Activated CD4-positive, alpha-beta T cell treated with anti-CD3 and anti-CD28 coated beads, Interleukin-2, amount 50 U/mL, for 48 hours (primary cell): Measurements from ENCODE around the gene HNRNPR.
"Not testable (repeated sequence)": the region's sequence is repeated elsewhere in the genome, so short reads cannot be mapped to it uniquely, and the experiment has no call there.

ENCODE experiments used
- DNase-seq, 2 experiments: peaks; one replicate each; pipeline ENCODE4 v3.0.0-alpha.2; 2020

The HNRNPR gene

DNA sequence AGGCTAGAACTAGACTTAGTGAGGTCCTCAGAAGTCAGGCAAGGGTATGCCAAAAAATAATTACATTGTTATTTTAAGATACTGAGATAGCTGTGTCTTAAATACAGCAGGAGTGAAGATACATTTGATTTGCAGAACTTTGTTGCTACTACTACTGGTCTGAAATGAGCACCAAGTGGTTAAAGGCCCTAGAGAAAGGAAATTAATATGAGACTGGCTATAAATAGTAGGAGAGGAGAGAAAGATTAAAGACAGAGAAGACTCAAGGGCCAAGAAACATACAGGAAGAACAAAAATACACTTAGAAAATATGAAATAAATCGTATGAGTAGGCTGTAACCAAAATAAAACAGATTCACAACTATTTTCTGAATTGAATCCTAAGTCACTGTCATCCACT is 21.3 kb downstream of the HNRNPR start:
- no peak for DNase-seq

DNA sequence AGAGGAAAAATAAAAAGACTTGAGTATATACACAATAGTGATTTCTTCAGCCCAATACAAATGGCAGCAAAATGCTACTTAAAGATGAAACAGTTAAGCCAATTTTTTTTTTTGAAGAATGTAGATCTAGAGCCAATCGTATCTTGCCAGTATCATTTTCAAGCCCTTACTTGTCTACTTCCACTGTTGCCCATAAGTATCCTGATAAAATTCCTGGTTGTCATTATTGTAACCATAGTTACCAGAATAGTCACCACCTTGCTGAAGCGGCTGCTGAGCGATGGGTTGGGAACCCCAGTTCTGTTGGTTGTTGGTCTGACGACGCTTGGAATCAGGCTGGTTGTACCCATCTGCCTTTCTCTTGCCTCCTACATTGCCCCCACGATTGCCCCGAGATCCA is 33.8 kb downstream of the HNRNPR start:
- DNase-seq, result not testable (repeated sequence)

DNA sequence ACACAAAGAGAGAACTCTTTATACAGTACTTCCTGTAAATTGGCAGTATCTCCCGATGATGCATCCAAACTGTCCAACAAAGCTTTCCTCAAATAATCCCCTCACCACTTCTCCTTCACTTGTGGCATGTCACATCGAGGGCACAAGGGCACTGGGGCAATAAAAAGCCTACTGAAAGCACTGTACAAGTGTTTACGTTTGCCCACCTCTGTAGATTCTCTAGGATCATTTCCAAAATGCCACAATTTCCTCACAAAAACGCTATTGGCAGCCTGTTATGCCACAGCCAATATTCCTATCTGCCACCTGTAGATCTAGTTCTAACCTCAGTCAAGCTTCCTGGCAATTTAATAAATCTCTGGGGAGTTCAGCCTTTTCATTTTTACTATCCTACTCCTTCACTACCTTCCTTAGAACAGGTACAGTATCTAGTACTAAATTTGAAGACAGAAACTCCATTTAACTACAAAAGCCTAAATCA is 39.9 kb downstream of the HNRNPR start:
- DNase-seq, result no peak

DNA sequence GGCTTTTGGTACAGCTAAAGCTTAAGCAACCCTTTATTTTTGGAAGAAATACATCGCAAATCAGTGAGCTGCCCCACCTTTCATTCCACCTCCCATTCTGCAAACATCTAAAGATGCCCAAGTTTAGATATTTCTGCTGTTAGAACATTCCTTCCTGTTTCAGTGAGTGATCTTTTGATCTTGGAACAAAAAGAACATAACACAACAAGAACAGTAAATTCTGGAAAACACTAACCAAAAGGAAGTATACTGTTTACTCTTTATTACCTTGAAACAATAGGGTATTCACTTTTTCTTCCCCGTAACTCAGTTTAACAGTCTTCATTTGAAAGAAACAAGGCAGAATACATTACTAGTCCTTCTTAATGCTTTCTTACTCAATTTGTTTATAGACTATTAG is 40.6 kb downstream of the HNRNPR start:
- DNase-seq, result no peak

DNA sequence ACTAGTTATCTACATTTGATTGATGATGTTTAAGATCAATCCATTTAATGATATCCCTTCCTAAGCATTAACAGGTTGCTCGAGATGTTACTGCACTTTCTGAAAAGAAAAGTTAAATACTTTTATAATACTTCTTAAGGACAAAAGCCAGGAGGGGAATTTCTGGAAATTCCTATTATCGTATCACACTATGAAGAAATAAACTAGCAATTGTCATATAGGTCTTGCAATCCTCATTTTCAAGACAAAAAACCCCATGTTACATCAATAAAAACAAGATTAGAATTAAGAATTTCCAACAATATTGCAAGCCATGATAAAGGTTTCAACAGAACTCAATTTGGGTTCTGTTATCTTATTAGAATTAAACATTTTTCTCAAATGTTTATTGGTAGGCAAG is 47.2 kb downstream of the HNRNPR start:
- DNase-seq, result no peak

DNA sequence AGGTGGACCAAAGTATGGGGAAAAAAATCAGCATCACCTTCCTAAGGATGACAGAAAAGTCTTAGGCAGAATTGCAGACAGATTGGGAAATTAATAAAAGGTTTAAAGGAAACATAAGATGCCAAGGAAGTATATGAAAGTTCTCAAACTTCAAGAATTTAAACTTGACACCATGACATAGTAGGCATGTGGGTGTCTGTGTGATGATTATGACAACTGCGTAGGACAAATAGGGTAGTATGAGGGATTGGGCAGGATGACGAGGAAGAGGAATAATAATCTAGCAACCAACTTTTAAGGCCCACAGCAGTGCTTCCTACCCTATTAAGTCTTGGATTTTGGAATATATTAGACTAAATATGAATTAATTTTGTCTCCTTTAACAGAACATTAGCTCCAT is 52.4 kb downstream of the HNRNPR start:
- no peak for DNase-seq

DNA sequence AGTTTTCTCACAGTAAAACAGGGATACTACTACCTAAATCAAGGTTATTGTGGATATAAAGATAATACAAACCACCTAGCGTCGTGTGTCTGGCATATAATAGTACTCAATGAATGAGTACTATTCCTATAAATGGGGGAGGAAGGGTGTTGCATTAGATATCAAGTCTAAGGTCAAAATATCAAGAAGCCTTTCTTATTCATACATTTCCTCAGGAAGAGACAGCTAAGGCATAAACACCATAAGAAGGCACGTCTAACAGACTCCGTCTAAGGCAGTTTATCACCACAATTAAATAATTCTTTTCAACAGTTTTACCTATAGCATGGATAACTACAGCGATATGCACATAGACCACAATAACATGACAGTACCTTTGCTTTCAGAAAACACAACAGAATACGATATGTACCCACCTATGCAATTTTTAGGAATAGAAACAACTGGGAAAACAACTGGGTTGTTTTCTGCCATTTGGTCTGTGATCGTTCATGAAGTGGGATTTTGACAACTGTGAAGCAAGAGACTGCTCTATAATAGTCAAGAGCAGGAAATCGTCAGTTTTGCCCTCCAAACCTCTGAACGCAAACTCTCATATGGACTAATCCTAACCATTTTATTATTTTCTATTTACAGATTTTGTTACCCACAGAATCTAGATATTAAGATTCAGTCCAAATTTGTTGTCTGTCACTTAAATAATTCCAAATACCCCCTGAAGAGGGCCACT is 53.1 kb downstream of the HNRNPR start:
- no peak for DNase-seq

DNA sequence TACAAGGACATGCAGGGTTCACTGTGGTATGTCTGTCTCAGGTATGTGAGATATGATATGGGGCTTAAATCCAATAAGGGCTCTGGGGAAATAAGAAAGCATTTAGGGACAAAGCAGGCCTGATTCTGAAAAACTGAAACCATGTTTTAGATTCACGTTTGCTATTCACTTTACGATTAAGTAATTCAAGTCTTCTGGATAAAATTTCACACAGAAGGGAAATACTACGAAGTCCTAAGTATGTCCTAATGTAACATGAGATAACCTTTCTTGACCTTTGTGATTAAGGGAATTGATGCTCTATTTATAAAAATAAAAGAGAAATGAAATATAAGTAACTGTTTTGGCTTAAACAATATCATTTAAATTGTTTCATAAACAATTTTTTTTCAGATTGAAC is 55.4 kb downstream of the HNRNPR start:
- DNase-seq, result no peak

DNA sequence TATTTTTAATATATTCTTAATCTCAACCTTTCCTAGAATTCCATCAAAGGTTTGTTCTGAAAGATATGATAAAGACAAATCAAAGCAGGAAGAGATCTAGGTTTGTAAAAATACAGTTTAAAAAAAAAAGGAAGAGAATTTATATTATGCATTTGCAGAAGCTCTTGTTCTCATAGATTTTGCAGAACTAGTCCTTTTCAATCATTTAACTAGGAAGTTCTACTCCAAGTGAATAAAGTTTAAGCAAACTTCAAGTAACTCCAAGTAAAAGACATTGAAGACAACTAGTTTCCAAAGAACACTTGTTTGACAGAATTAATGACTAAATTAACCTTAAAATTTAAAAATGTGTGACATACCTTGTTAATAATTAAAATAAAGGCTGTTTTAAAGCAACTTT is 55.9 kb downstream of the HNRNPR start:
- DNase-seq, result no peak

DNA sequence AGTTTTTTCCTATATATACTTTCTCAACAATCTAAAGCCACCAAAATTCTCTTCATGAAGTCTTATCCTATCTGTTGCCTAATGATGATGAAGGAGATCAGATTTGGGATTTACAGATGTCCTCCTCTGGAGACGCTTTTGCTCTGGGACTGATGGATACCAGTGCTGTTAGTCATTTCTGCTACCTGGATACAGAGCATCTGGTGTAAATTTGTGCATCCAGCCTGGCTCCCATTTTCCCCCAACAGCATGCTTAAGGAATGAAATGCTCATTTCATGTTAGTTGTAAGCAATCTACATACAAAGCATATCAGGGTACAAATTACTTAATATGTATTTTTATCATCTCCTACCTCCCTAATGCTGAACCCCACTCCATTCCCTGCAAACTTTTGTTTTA is 57.7 kb downstream of the HNRNPR start:
- no peak for DNase-seq

DNA sequence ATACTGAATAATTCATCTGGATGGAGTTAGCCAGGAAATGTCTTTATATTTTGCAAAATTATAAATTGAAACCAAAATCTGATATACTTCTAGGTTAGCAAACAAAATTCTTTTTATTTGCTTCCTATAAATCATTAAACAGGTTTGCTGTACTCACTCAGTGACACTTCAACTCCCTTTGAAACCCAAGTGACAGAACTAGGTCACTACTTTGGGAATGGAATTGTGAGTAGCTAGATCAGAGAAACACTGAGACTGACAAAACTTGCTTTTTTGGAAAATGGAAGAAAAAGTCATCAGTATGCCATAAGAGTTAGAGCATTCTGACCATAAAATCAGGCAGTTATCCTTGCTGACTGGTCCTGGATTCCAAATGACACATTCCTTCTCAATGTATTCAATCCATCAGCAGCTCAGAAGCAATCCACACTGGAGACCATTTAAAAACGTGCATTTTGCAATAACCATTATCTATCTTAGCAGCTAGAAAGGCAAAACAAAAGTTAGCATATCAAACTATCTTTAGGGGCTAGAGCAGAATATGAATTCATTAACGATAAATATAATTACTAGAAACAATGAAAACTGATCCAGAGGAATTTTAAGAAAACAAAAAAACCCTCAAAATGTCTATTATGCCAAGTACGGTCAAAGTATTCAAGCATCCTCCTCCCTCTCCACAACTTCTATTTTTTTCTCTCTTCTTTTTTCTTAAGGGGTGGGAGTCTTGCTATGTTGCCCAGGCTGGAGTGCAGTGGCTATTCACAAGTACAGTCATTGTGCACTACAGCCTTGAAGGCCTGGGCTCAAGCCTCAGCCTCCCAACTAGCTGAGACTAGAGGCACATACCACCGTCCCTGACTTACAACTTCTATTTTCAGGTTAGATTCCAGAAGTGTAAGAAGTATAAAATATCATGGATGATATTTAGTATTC is 60.1 kb downstream of the HNRNPR start:
- DNase-seq, result no peak

DNA sequence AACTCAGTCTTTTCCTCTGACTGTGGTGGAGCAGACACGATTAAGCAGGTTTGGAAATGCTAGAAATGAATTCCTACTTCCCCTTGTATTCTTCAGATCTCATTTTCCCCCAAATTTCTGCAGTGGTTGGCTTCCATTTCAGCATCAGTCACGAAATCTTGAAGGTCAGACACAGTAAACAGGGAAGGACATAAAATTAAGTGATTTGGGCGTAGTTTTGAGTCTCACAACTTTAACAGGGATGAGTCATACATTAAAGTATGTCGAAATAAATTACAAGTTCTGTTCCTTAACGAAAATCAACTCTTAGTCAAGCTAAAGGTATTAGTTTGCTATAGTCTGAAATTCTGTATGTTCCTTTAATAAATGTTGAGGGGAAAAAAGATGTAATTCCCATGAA is 61.1 kb downstream of the HNRNPR start:
- DNase-seq, result no peak

DNA sequence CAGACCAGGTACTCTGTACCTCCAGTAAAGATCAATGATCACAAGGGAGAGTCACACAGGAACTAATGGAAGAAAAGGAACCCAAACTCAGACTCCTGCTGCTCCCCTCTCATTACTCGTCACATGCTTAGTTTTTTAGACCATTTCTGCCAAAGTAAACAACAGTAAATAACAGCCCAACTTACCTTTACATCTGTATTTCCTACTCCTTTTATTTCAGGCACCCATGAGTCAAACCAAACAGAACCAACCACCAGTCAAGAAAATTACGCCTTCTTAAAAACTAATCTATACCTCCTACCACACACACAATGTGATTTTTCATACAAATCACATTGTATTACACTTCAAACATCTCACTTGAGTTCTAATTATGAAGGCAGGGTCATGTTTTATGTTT is 65.4 kb downstream of the HNRNPR start:
- DNase-seq, result no peak

DNA sequence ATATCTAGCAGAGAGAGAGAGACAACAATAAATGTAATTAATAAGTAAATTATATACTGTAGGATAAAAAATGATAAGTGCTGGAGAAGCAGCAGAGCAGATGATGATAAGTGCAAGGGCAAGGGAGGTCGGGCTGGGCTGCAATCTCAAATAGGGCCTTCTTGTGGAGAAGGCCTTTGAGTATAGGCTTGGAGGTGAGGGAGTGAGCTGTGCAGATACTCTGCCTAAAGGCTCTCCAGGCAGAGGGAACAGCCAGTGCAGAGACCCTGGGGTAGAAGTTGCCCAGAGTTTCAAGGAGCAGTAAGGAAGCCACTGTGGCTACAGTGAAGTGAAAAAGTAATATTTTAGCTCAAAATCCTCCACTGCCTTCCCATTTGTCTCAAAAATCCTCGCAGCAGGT is 67.6 kb downstream of the HNRNPR start:
- no peak for DNase-seq

DNA sequence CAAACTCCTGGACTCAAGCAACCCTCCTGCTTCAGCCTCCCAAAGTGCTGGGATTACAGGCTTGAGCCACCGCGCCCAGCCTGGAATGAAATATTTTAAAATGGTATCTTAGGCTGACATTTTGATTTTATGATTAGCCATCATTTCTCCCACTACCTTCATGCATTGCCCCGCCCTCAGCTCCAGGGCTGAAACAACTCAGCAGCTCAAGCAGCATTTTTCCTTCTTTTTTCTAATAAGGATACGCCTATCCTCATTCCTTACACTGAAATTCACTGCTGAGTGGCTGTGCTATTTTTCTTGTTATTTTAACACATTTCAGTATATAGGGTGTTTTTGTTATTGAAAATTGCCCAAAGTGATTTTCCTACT is 70.0 kb downstream of the HNRNPR start:
- no peak for DNase-seq

DNA sequence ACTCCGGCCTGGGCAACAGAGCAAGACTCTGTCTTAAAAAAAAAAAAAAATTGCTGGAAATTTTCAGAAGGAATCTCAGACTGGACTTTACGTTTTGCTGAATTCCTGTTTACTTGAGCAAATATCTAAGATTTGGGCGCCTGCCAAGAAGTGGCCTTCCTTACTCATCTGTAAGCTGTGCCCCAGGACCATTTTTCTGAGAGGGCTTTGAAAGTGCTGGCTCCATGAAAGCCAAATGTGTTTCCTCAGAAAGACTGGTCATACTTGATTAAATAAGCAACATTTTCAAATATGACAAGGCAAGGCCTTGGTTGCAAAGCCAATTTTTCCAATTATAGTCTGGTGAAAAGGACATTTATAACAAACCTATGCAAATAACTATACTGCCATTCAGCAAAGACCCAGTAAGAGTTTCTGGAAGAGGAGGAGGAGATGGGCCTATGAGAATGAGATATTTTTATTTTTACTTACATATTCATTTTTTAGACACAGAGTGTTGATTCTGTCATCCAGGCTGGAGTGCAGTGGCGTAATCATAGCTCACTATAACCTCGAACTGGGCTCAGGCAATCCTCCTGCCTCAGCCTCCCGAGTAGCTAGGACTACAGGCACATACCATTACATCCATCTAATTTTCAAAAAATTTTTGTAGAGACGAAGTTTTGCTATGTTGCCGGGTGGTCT is 70.5 kb downstream of the HNRNPR start:
- no peak for DNase-seq

DNA sequence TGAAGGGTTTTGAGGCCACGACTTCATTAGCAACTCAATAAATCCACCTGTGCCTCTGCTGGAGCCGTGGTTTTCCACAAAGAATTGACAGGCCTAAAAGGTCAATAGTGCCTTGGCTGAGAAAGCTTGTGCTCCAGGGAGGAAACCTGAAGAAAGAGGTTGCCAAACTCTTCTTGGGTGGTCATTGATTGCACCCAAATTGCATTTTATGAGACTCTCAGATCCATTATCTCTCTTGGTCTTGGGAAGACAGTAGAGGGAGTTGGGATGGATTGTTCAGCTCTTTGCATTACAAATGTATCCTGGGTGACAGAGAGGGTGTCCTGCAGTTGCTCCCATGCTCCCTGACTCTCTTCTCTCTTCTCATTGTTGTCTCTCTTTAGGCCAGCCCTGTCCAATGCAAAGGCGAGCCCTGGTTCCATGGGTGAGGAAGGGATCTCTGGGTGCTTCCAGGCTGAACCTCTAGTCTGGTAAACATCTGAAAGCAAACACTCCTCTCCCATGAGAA is 80.7 kb downstream of the HNRNPR start:
- DNase-seq, result no peak

DNA sequence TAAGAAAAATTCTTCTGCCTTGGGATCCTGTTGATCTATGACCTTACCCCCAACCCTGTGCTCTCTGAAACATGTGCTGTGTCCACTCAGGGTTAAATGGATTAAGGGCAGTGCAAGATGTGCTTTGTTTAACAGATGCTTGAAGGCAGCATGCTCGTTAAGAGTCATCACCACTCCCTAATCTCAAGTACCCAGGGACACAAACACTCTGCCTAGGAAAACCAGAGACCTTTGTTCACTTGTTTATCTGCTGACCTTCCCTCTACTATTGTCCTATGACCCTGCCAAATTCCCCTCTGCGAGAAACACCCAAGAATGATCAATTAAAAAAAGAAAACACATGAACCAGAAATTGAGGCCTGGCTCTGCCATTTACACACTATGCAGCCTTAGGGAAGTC is 86.0 kb downstream of the HNRNPR start:
- DNase-seq, result not testable (repeated sequence)

DNA sequence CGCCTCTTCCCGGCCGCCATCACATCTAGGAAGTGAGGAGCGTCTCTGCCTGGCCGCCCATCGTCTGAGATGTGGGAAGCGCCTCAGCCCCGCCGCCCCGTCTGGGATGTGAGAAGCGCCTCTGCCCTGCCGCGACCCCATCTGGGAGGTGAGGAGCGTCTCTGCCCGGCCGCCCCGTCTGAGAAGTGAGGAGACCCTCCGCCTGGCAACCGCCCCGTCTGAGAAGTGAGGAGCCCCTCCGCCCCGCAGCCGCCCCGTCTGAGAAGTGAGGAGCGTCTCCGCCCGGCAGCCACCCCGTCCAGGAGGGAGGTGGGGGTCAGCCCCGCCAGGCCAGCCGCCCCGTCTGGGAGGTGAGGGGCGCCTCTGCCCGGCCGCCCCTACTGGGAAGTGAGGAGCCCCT is 86.7 kb downstream of the HNRNPR start:
- DNase-seq, result not testable (repeated sequence)
